GM21825 (cell line): Measurements from ENCODE around the gene ILF3.
"Not testable (repeated sequence)": the region's sequence is repeated elsewhere in the genome, so short reads cannot be mapped to it uniquely, and the experiment has no call there.

Source experiments
- ATAC-seq: cut with Tn5 transposase; IDR thresholded peaks from one replicate; pipeline ENCODE4 v1.9.1; 2021; ENCODE audit warnings: mild to moderate bottlenecking, moderate library complexity; ENCODE audit not compliant: unreplicated experiment

Gene ILF3

DNA sequence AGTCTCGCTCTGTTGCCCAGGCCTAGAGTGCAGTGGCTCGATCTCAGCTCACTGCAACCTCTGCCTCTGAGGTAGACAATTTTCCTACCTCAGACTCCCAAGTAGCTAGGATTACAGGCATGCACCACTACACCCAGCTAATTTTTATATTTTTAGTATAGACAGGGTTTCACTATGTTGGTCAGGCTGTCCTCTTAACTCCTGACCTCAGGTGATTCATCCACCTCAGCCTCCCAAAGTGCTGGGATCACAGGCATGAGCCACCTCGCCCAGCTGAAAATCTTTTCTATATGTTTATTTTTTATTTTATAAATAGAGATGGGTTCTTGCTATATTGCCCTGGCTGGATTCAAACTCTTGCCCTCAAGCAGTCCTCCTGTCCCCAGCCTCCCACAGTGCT is 17.8 kb downstream of the ILF3 start:
- ATAC-seq: not testable (repeated sequence)

GRCh38 chr19:10675214-10675613 is 21.1 kb downstream of the ILF3 start:
- ATAC-seq: not testable (repeated sequence)

DNA sequence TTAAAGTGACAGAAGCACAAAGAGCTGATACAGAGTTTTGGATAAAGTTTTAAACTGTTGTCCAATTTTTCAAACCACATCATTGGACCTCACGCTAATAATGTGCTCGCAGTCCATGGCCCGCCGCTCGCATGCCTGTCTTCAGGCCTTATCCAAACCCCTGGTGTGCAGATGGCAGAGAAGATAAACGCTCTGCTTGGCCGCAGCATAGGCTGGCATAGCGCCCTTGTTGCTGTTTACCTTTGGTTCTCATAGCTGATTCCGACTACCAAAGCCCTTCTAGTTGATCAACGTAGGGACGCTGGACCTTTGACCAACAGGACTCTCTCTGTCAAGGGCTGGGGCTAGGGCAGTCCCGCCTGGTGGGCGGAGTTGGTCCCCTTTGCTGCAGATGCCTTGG is 23.6 kb downstream of the ILF3 start:
- no peak for ATAC-seq

- ATAC-seq: no peak
These were observed 24.7 kb downstream of the ILF3 start for GRCh38 chr19:10678813-10679212.

DNA sequence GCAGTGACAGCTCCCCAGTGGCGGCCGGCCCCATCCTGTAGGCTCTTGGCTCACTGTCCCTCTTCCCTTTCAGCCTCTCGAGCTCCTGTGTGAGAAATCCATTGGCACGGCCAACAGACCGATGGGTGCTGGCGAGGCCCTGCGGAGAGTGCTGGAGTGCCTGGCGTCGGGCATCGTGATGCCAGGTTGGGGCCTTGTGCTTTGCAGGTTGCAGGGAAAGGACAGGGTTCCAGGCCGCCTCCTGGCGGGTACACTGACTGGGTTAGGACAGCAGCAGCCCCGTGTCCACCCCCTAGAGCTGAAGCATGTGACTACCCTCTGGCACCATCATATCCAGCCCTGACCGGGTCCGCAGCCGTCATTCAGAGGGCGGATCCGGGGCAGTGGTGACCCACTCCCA is 25.6 kb downstream of the ILF3 start:
- ATAC-seq: no peak

GRCh38 chr19:10680545-10681135 is 26.5 kb downstream of the ILF3 start:
- ATAC-seq: no peak

GRCh38 chr19:10681658-10682057 is 27.5 kb downstream of the ILF3 start:
- ATAC-seq: no peak

GRCh38 chr19:10682397-10683063 is 28.4 kb downstream of the ILF3 start:
- ATAC-seq: no peak

- no peak for ATAC-seq
These were observed 28.9 kb downstream of the ILF3 start for GRCh38 chr19:10683064-10683426.

DNA sequence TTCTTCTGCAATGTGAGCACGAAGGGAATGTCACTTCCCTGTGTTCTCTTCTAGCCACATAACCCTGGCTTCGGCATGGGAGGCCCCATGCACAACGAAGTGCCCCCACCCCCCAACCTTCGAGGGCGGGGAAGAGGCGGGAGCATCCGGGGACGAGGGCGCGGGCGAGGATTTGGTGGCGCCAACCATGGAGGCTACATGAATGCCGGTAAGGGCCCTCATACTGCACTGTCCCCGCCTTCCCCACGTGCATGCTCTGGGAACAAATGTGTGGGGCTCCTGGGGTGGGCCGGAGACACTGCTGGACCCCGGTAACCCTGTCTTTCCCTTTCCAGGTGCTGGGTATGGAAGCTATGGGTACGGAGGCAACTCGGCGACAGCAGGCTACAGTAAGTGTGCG is 29.4 kb downstream of the ILF3 start:
- ATAC-seq: no peak

DNA sequence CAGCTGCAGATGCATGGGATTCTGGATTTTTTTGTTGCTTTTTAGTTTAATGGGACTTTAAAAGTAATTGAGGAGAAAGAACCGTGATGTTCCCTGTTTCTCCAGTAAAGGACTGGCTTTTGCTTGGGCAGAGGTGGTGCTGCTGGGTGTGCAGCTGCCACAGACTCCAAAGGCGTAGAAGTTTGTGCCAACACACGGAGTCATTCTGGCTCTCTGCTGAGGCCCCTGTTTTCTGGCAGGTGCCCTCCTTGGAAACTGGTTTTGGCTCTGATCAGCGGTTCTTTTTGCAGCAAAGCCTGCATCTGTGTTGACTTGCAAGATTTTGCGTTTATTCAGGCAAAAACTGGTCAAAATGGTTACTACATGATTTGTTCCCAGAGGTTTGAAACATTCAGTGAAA is 31.1 kb downstream of the ILF3 start:
- no peak for ATAC-seq

GRCh38 chr19:10686193-10686592 is 32.0 kb downstream of the ILF3 start:
- ATAC-seq: no peak

DNA sequence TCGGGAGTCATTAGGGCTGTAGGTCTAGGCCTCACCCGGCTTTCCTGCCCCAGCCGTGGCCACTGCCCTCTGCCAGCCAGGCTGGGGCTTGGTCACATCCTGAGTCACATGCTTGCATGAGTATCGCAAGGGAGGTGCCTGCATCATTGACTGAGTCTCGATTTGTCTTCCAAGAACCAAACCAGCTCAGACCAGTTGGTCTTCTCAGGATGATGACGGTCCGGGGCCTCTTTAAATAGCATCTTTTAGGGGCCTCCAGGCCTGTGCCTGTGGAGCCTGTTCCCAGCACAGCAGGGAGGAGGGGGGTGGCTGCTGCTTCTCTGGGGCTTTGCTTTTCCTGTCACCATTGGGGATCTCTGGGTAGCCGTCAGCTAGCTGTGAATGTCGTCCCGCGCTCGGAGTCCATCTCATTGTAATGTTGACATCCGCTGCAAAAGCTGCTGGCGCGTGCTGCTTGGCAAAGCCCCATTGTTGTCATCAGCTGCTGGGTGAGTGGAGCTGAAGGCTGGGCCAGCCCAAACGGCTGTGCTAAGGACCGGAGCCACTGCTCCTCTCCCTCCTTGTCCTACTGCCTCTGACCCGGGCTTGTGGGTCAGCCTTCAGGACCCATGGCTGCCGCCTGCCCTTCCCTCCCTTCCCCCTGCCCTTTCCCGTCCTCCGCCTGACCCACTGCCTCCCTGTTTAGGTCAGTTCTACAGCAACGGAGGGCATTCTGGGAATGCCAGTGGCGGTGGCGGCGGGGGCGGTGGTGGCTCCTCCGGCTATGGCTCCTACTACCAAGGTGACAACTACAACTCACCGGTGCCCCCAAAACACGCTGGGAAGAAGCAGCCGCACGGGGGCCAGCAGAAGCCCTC is 32.7 kb downstream of the ILF3 start:
- no peak for ATAC-seq

DNA sequence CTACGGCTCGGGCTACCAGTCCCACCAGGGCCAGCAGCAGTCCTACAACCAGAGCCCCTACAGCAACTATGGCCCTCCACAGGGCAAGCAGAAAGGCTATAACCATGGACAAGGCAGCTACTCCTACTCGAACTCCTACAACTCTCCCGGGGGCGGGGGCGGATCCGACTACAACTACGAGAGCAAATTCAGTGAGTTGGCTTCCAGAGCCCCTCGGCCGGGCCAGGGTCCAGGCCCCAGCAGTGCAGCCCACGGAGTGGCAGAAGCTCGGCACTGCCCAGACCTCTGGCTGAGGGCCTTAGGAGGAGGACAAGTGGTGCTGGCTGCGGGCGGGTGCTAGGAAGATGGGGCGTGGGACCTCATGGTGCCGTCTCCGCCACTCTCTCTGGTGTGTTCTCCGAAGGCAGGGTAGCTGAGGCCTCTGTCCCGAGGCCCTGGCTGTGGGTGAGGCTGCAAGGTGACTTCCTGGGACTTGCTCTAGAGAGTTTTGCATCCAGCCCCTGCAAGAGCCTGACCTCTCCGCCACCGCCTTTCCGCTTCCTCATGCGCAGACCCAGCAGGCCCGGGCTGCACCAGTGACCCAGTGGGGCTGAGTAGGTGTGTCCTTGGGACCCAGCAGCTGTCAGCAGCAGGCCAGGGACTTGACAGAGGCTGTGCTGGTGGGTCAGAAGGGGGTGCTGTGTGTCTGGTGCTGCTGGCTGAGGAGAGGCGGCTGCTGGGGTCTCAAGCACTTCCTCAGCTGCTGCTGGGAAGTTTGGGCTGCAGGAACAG is 33.6 kb downstream of the ILF3 start:
- no peak for ATAC-seq

- ATAC-seq: no peak
These were observed 34.6 kb downstream of the ILF3 start for GRCh38 chr19:10688545-10689280.

- ATAC-seq: no peak
These were observed 36.2 kb downstream of the ILF3 start for GRCh38 chr19:10690341-10690781.

GRCh38 chr19:10691178-10691881 is 37.2 kb downstream of the ILF3 start:
- ATAC-seq: no peak

GRCh38 chr19:10691883-10692282 is 37.7 kb downstream of the ILF3 start:
- ATAC-seq: no peak

GRCh38 chr19:10692673-10693264 is 38.6 kb downstream of the ILF3 start:
- ATAC-seq: no peak
